IPS-NIHi7 (cell line): ENCODE measurements around the gene SERPINB11.
"Not testable (repeated sequence)": the region's sequence is repeated elsewhere in the genome, so short reads cannot be mapped to it uniquely, and the experiment has no call there.

Experiments
- DNase-seq: peaks from one replicate; pipeline ENCODE4 v3.0.0; 2012; ENCODE audit warnings: mixed read lengths; ENCODE audit errors: extremely low spot score

The SERPINB11 gene

GRCh38 chr18:63702660-63703059 lies at the start of gene SERPINB11:
SERPINB11 (plus strand) TSS chr18:63702960; CDS start chr18:63710194, 7,234 bp downstream.
- DNase-seq: no peak

- DNase-seq: not testable (repeated sequence)
Measured at GRCh38 chr18:63658920-63659319, 43.8 kb upstream of the SERPINB11 start.

GRCh38 chr18:63661750-63662149 lies 41.0 kb upstream of the SERPINB11 start, which contains the start of gene SERPINB3:
SERPINB3 (minus strand) TSS chr18:63661893; CDS start chr18:63661216, 677 bp downstream.
- DNase-seq: not testable (repeated sequence)

GRCh38 chr18:63664571-63664970 lies 38.2 kb upstream of the SERPINB11 start:
- no peak for DNase-seq

- DNase-seq: peak; percentile 60
Measured at GRCh38 chr18:63676526-63677323, 26.0 kb upstream of the SERPINB11 start.

- DNase-seq: no peak
Measured at GRCh38 chr18:63677500-63678225, 25.1 kb upstream of the SERPINB11 start.

GRCh38 chr18:63679820-63680606 lies 22.7 kb upstream of the SERPINB11 start:
- DNase-seq: no peak

- no peak for DNase-seq
Measured at GRCh38 chr18:63681449-63682340, 21.1 kb upstream of the SERPINB11 start.

- DNase-seq: peak; percentile 60
Measured at GRCh38 chr18:63683152-63683551, 19.6 kb upstream of the SERPINB11 start.

- DNase-seq: no peak
Measured at GRCh38 chr18:63683890-63684289, 18.9 kb upstream of the SERPINB11 start.

- DNase-seq: no peak
Measured at GRCh38 chr18:63684718-63685117, 18.0 kb upstream of the SERPINB11 start.

- no peak for DNase-seq
Measured at GRCh38 chr18:63686871-63687270, 15.9 kb upstream of the SERPINB11 start.

- no peak for DNase-seq
Measured at GRCh38 chr18:63689064-63689463, 13.7 kb upstream of the SERPINB11 start.

- DNase-seq: no peak
Measured at GRCh38 chr18:63697097-63697660, 5.6 kb upstream of the SERPINB11 start.

GRCh38 chr18:63700501-63700900 lies 2.3 kb upstream of the SERPINB11 start:
- DNase-seq: no peak

GRCh38 chr18:63701952-63702351 lies 808 bp upstream of the SERPINB11 start:
- no peak for DNase-seq

- no peak for DNase-seq
Measured at GRCh38 chr18:63705401-63705800, 2.6 kb downstream of the SERPINB11 start.

- no peak for DNase-seq
Measured at GRCh38 chr18:63707816-63708215, 5.1 kb downstream of the SERPINB11 start.

- DNase-seq: no peak
Measured at GRCh38 chr18:63708650-63709049, 5.9 kb downstream of the SERPINB11 start.

GRCh38 chr18:63725682-63726480 lies 23.1 kb downstream of the SERPINB11 start:
- no peak for DNase-seq
